PC-9 (cell line): ENCODE data around the gene TMEM151A.

ENCODE experiments used
- EZH2 ChIP-seq: fragments of 200-600 bp; sonication (generic); IDR thresholded peaks from 2 replicates; pipeline ENCODE4 v1.8.0; 2017; ENCODE audit warnings: antibody characterized with exemption, low read depth
- TF ChIP-seq, protein P1 (sequence below): fragments of 200-600 bp; sonication (generic); conservative IDR thresholded peaks from 2 replicates; pipeline ENCODE4 v1.6.1; 2017; ENCODE audit warnings: mixed run types, antibody characterized with exemption, mild to moderate bottlenecking, moderate library complexity

DNA sequence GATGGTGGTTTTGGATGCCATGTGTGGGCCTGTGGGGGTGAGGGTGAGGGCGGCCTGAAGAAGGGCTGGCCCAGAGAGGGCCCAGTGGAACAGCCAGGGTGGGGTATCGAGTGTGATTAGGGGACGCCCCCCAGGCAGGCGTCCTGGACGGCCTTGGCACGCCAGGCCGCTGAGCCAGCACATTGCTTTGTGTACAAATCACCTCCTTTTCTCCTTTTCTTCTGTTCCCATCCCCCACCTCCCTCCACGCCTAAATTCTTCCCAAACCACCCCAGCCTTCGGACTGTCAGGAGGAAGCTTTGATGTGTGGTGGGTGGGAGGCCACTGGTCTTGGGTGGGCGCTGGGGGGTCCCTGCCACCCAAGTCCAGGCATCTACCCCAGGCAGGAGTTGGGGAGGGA is 33.0 kb downstream of the TMEM151A start:
- TF ChIP-seq, protein P1, sequence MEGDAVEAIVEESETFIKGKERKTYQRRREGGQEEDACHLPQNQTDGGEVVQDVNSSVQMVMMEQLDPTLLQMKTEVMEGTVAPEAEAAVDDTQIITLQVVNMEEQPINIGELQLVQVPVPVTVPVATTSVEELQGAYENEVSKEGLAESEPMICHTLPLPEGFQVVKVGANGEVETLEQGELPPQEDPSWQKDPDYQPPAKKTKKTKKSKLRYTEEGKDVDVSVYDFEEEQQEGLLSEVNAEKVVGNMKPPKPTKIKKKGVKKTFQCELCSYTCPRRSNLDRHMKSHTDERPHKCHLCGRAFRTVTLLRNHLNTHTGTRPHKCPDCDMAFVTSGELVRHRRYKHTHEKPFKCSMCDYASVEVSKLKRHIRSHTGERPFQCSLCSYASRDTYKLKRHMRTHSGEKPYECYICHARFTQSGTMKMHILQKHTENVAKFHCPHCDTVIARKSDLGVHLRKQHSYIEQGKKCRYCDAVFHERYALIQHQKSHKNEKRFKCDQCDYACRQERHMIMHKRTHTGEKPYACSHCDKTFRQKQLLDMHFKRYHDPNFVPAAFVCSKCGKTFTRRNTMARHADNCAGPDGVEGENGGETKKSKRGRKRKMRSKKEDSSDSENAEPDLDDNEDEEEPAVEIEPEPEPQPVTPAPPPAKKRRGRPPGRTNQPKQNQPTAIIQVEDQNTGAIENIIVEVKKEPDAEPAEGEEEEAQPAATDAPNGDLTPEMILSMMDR: no peak
- no peak for TF ChIP-seq EZH2
